HG03066 (cell line): ENCODE results near the gene PTGDR2.

Experiments used
- ATAC-seq: cut with Tn5 transposase; IDR thresholded peaks from one replicate; pipeline ENCODE4 v1.9.1; 2021; ENCODE audit warnings: low read depth; ENCODE audit not compliant: unreplicated experiment

Gene PTGDR2

GRCh38 chr11:60859616-60860250 is 4.0 kb upstream of the PTGDR2 start:
- no peak for ATAC-seq

- ATAC-seq, result no peak
Measured at GRCh38 chr11:60858731-60859464, 3.1 kb upstream of the PTGDR2 start.

- no peak for ATAC-seq
Measured at GRCh38 chr11:60858236-60858635, 2.5 kb upstream of the PTGDR2 start.

- no peak for ATAC-seq
Measured at GRCh38 chr11:60857378-60858232, 1.9 kb upstream of the PTGDR2 start.

- ATAC-seq, result no peak
Measured at GRCh38 chr11:60854847-60855725, 664 bp downstream of the PTGDR2 start.

GRCh38 chr11:60854140-60854846 is 1.5 kb downstream of the PTGDR2 start:
- ATAC-seq, result no peak

- ATAC-seq, result no peak
Measured at GRCh38 chr11:60852982-60853950, 2.5 kb downstream of the PTGDR2 start.

GRCh38 chr11:60852117-60852981 is 3.4 kb downstream of the PTGDR2 start:
- ATAC-seq, result no peak

- no peak for ATAC-seq
Measured at GRCh38 chr11:60851327-60852104, 4.2 kb downstream of the PTGDR2 start.

GRCh38 chr11:60849641-60850520 is 5.9 kb downstream of the PTGDR2 start:
- no peak for ATAC-seq

GRCh38 chr11:60848714-60849151 is 7.0 kb downstream of the PTGDR2 start:
- no peak for ATAC-seq

- ATAC-seq, result no peak
Measured at GRCh38 chr11:60847896-60848295, 7.9 kb downstream of the PTGDR2 start.

- ATAC-seq, result no peak
Measured at GRCh38 chr11:60847281-60847680, 8.5 kb downstream of the PTGDR2 start.

GRCh38 chr11:60845338-60845737 is 10.4 kb downstream of the PTGDR2 start:
- ATAC-seq, result no peak

GRCh38 chr11:60844870-60845221 is 10.9 kb downstream of the PTGDR2 start:
- ATAC-seq, result no peak
